ENCODE data around the gene NAALADL2.
"Not testable (repeated sequence)": the region's sequence is repeated elsewhere in the genome, so short reads cannot be mapped to it uniquely, and the experiment has no call there.

Gene NAALADL2

GRCh38 chr3:175748087-175748730 lies 889.1 kb downstream of the NAALADL2 start:
- no peak overlapping the region for H3K27ac ChIP-seq
- DNase-seq (ENCODE audit: low read depth, low spot score) = no peak

- no peak for DNase-seq (ENCODE audit: low read depth, low spot score)
- H3K27ac ChIP-seq = no peak overlapping the region
Measured at GRCh38 chr3:175749981-175750380, 890.8 kb downstream of the NAALADL2 start.

DNA sequence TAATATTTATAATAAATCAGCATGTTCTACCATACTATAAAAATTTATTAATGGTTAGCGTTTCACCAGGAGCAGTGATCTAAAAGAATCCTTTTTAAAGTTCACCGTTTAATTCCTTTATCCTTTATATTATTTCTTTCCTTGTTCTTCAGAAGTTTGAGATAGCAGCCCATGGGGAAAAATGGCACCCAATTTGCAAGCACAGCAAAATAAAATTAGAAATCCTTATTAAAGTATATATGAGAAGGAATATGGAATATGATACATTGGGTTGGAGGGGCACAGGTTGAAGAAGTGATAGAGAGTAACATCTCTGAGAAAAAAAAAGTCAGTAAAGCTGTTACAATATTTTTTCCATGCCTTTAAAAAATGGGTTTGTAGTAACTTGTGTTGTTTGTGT lies 892.0 kb downstream of the NAALADL2 start:
- no peak overlapping the region for H3K27ac ChIP-seq
- no peak for DNase-seq (ENCODE audit: low read depth, low spot score)

DNA sequence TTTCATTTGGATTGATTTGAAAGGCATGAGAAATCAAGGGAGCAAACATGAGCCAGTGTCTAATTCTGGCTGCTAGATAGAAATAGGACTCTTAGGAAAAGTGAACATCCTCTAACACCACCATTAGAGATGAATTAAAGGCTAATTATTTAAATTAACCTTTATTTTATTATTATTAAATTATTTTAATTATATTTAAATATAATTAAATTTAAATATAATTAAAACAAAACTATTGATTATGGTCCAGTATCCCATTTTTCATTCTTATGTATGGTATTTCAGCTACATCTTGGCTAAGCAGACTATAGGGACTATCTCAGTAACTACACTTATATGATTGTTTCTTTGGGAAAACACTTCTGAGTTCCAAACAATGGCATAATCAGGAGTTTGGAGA lies 904.8 kb downstream of the NAALADL2 start:
- no peak overlapping the region for H3K27ac ChIP-seq
- no peak for DNase-seq (ENCODE audit: low read depth, low spot score)

DNA sequence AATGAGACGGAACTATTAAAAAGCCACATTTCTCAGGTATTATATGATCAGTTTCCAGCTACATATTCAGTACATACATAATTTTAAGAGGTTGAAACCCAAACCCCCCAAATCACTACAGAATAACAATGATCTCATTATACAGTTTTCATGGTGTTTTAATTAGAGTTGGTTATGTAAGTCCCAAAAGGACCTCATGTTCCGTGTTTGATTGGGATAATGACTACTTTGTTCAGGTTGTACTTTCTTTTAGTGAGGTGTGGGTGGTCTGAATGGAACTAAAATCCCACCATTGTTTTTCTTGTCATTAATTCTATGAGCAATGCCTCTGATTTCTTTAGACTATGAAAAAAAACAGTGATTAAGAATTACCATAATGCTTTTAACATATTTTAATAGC lies 905.6 kb downstream of the NAALADL2 start:
- no peak overlapping the region for H3K27ac ChIP-seq
- no peak for DNase-seq (ENCODE audit: low read depth, low spot score)

GRCh38 chr3:175770426-175770825 lies 911.3 kb downstream of the NAALADL2 start:
- no peak overlapping the region for H3K27ac ChIP-seq
- DNase-seq (ENCODE audit: low read depth, low spot score) = no peak

- H3K27ac ChIP-seq = no peak overlapping the region
- DNase-seq (ENCODE audit: low read depth, low spot score) = no peak
Measured at GRCh38 chr3:175777495-175777894, 918.4 kb downstream of the NAALADL2 start.

DNA sequence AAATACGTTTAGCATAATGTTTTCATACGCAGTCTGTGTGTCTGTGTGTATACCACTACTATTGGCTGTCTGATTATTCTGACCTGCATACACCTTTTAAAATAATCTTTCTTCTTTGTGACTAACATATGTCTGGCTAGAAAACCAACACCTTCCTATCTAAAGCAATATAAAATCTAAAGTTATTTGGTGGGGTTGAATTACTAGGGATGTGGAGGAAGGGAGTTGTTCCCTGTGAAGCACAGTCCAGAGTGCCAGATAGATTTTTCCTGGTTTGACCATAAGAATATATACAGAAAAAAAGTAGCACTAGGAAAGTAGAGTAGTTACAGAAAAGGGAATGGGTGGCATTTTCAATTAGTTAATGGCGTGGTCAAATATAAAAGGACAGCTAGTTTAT lies 918.8 kb downstream of the NAALADL2 start:
- DNase-seq (ENCODE audit: low read depth, low spot score) = no peak
- H3K27ac ChIP-seq = no peak overlapping the region

DNA sequence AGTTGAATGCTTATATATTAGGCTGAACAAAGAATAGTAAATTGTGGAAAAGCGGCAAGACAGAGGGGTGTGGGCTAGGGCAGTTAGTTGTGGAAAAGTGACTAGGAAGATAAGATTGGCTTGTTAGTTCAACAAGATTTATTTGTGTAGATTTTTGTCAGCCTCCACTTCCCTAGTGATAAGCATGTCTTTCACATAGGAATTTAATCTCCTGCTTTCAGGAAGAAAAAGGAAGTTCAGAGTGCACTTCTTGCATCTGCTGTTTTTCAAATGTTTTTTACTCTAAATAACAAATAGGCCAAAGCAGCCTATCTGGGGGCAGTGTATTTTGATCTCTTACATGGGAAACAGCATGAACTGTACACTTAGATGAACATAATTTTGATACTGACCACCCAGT lies 919.9 kb downstream of the NAALADL2 start:
- no peak for DNase-seq (ENCODE audit: low read depth, low spot score)
- H3K27ac ChIP-seq = no peak overlapping the region

DNA sequence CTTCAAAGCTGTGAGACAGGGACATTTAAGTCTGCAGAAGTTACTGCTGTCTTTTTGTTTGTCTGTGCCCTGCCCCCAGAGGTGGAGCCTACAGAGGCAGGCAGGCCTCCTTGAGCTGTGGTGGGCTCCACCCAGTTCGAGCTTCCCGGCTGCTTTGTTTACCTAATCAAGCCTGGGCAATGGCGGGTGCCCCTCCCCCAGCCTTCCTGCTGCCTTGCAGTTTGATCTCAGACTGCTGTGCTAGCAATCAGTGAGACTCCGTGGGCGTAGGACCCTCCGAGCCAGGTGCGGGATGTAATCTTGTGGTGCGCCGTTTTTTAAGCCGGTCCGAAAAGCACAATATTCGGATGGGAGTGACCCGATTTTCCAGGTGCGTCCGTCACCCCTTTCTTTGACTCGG lies 928.0 kb downstream of the NAALADL2 start:
- DNase-seq (ENCODE audit: low read depth, low spot score); H3K27ac ChIP-seq: not testable (repeated sequence)

- no peak for DNase-seq (ENCODE audit: low read depth, low spot score)
Measured at GRCh38 chr3:175792245-175792644, 933.1 kb downstream of the NAALADL2 start.

GRCh38 chr3:175798326-175798725 lies 939.2 kb downstream of the NAALADL2 start:
- H3K27ac ChIP-seq = no peak overlapping the region
- no peak for DNase-seq (ENCODE audit: low read depth, low spot score)

More at GRCh38 chr3:175792245-175792644, 933.1 kb downstream of the NAALADL2 start:
- H3K27ac ChIP-seq = no peak overlapping the region

DNA sequence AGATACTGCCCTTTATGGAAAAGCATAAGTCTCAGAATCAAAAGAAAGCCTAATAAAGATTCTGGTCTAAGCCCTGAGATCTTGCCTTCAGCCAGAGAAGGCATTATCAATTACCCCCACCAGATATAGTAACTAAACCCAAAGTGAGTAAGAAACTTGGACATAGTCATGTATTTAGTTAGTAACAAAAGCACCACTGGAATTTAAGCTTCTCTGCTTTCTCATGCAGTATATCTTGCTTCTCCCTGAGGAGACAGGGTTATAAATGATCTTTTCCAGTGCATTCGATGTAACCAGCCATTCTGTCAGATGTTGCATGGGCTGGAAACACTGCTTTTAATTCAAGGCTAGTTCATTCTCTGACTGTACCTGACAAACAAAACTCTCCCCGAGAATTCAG lies 946.7 kb downstream of the NAALADL2 start:
- DNase-seq (ENCODE audit: low read depth, low spot score) = no peak
- H3K27ac ChIP-seq = no peak overlapping the region

DNA sequence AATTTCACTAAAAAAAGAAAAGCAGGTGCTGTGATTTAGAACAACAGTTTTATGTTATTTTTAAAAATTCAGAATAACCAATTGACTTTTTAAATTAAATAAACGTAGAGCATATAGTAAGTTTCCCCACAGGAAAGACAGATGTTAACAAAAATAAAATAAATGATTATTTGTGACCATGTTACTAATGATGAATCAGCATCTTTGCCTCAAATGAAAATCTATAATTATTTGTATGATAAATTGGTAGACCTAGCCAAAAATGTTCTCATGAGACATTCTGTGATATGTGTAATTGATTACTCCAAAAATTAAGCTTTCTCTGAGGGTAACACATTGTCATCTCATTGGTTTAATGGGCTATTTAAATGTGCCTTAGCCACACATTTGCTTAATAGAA lies 948.0 kb downstream of the NAALADL2 start:
- DNase-seq (ENCODE audit: low read depth, low spot score) = no peak
- H3K27ac ChIP-seq = no peak overlapping the region

DNA sequence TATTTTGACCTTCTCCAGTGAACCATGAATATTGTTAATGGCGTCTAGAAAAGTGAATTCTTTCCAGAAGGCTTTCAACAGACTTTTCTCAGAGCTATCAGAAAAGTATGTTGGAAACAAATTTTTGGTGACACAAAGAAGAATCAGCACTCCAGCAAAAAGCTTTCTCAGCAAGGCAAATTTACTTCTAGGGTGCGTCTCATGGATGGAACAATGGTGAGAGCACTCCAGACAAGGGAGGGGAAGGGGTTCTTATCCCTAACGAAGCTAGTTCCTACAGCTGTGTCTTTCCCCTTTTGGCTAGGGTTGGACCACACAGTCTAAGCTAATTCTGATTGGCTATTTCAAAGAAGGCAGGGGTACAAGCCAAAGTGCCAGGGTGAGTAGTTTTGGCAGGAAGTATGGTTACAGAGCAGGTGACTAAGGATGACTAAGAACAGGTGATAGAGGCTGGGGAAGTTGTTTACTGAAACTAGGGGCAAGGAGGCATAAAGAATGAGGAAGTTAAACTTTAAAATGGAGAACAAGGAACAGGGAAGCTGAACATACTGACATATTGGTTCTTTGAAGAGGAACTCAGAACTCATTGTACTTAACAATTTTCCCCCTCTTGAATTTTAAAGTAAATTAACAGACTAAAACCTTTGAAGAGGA lies 959.8 kb downstream of the NAALADL2 start:
- peak overlapping the region; percentile 64 for H3K27ac ChIP-seq
- peak; percentile 34 for DNase-seq (ENCODE audit: low read depth, low spot score)

DNA sequence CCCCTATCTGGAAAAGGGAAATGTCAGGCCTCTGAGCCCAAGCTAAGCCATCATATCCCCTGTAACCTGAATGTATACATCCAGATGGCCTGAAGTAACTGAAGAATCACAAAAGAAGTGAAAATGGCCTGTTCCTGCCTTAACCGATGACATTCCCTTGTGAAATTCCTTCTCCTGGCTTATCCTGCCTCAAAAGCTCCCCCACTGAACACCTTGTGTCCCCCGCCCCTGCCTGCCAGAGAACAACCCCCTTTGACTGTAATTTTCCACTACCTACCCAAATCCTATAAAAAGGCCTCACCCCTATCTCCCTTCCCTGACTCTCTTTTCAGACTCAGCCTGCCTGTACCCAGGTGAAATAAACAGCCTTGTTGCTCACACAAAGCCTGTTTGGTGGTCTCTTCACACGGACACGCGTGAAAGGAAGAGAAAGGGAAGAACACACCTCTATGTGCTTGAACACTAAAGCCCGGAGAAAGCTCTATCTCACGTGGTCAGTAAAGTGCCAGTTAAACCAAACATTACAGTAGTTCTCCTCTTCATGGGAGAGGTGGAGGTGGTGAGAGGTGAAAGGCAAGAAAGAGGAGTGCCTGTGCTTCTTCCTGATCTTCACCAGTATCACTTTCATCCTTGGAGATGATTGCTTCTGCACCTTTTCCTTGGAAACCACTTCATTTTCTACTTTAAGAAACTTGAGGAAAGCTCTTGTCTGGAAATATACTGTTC lies 963.8 kb downstream of the NAALADL2 start:
- H3K27ac ChIP-seq = not testable (repeated sequence)

GRCh38 chr3:175825016-175825580 lies 966.0 kb downstream of the NAALADL2 start:
- not testable (repeated sequence) for H3K27ac ChIP-seq; DNase-seq (ENCODE audit: low read depth, low spot score)

More for the DNA sequence above, 963.8 kb downstream of the NAALADL2 start:
- DNase-seq (ENCODE audit: low read depth, low spot score) = not testable (repeated sequence)

GRCh38 chr3:175826759-175827158 lies 967.6 kb downstream of the NAALADL2 start:
- no peak overlapping the region for H3K27ac ChIP-seq
- no peak for DNase-seq (ENCODE audit: low read depth, low spot score)

- not testable (repeated sequence) for H3K27ac ChIP-seq; DNase-seq (ENCODE audit: low read depth, low spot score)
Measured at GRCh38 chr3:175829809-175830208, 970.7 kb downstream of the NAALADL2 start.

- DNase-seq (ENCODE audit: low read depth, low spot score); H3K27ac ChIP-seq: not testable (repeated sequence)
Measured at GRCh38 chr3:175835763-175836162, 976.6 kb downstream of the NAALADL2 start.

DNA sequence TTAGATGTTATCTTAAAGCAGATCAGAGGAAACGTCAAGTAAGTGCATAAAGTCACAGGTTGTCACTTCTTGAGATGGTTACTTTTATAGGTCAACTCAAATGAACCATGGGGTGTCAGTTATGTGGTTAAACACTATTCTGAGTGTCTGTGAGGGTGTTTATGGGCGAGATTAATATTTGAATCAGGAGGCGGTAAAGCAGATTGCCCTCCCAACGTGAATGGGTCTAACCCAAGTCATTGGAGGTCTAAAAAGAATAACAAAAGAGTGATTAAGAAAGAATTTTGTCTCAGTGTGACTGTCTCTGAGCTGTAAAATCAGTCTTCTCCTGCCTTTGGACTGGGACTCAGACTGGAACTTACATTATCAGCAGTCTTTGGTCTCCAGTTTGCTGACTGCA lies 977.5 kb downstream of the NAALADL2 start:
- no peak overlapping the region for H3K27ac ChIP-seq
- DNase-seq (ENCODE audit: low read depth, low spot score) = no peak
